NCI-H460 (cell line): ENCODE data around the gene RSRC1. TPM values are rescaled to one million over a fixed set of nuclear protein-coding genes. Genes with fewer than 3 reads are reported as not detected.

Experiments used
- DNase-seq: peaks from one replicate; pipeline ENCODE4 v3.0.0-alpha.2; 2016; ENCODE audit warnings: low read depth; ENCODE audit errors: extremely low read depth
- total RNA-seq: library from RNA; depleted of rRNA; stranded (reverse); fragments of >200 nt; shearing (Covaris generic); gene quantifications from 2 replicates; pipeline ENCODE4 v1.2.3, GENCODE V29; 2014

Gene RSRC1
- total RNA-seq, 1 experiment from 2014 or later, result 42.8 TPM

DNA sequence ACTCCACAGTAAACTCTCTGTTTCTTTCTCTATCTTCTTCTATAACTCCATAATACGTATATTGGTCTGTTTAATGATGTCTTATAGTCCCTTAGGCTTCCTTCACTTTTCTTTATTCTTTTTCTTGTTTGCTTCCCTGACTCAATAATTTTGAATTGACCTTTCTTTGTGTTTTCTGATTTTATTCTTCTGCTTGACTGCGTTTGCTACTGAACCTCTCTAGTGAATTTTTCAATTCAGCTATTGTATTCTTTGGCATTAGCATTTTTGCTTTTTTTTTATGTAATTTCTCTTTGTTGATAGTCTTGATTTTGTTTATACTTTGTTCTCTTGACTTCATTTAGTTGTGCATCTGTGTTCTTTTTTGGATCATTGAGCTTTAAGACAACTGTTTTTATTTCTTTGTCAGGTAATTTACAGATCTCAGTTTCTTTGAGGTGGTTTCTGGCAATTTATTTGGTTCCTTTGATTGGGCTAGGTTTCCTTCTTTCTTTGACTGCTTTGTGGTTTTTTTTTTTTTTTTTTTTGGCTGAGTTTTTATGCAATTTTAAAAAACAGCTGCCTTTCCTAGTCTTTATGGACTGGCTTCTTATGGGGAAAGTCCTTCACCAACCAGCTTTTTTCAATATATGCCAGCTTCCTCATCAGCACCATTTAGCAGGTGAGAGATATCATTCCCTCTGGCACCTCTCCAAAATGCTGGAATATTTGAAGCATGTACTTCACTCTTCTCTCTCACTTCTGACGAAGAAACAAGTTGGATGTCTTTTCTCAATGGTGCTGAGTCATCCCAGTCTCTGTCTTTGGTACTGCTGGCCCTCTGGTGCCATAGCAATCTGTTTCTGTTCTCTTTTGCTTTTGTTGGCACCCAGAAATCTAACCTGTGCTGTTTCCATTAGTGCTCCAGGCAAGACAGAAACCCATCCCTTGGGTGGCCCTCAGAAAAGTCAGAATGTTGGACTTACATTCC, 17.6 kb downstream of the RSRC1 start:
- DNase-seq, result no peak

- no peak for DNase-seq
Measured at GRCh38 chr3:158128755-158129154, 18.9 kb downstream of the RSRC1 start.

DNA sequence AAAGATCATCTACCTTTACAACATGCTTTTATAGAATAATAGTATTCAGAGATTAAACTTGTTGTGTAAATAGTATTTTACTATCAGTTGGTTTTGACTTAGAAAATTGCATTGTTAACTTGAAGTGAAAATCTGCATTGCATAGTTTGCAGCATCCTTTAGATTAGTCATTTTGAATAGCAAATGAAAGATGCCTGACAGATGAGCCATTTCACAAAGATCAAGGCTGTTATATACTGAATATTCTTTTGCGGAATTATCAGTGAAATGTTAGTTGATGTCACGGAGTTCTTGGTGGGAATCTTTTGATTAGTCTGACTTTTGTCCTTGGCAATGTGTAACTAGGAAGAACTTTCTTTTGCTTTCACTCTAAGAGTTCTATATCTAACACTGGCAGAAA, 24.5 kb downstream of the RSRC1 start:
- DNase-seq, result no peak

- no peak for DNase-seq
Measured at GRCh38 chr3:158140396-158140795, 30.5 kb downstream of the RSRC1 start.

DNA sequence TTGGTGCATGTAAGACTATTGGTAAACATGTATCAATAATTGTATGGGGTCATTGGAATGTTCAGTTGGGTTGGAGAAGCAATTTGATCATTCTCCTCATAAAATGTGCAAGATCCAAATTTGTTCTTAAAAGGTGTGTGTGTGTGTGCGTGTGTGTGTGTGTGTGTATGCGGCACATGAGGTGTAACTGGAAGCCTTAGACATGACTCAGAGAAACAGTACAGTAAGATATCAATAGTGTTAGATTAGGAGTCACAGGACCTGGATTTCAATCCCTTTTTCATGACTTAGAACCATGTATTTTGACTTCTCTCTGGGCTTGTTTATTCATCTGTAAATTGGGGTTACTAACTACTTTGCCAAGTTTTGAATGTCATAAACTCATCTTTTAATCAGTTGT, 38.3 kb downstream of the RSRC1 start:
- no peak for DNase-seq

- DNase-seq, result no peak
Measured at GRCh38 chr3:158152186-158152585, 42.3 kb downstream of the RSRC1 start.

GRCh38 chr3:158158969-158159368, 49.1 kb downstream of the RSRC1 start:
- DNase-seq, result no peak

DNA sequence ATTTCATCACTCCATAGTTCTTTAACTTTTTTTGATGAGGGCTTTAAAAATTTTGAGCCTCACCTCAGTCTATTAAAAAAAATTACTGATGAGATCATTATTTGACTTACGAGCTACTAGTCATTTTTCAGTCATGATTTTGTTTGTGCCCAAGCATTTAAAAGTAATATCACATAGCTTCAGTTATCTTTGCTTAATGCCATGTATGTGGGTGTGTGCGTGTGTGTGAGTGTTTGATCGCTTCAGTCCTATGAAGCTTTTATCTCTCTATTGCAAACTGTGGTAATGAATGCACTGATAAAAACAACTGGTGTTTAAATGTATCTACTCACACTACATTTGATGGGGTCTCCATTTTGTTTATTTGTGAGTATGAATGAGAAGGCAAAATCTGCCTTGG, 49.8 kb downstream of the RSRC1 start:
- no peak for DNase-seq

GRCh38 chr3:158160958-158161357, 51.1 kb downstream of the RSRC1 start:
- DNase-seq, result no peak

GRCh38 chr3:158165141-158165655, 55.3 kb downstream of the RSRC1 start:
- no peak for DNase-seq

- no peak for DNase-seq
Measured at GRCh38 chr3:158165730-158166129, 55.8 kb downstream of the RSRC1 start.

DNA sequence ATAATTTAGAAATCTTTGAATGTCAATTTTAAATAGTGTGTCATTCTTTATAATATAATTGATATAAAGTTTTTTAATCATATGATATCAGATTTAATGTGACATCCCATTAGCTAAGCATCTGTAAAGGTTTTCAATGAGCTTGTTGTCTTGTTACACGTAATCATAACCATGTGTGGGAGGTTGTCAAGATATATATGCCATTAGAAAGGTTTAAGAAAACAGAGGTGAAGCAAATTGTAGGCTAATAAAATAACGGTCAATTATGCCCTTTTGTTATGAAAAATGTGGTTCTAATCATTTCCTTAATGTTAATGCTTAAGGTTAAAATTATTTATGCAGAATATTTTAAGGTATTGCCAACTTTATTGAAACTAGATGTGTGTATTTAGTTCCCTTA, 56.3 kb downstream of the RSRC1 start:
- no peak for DNase-seq

- peak; percentile 53 for DNase-seq
Measured at GRCh38 chr3:158167737-158168557, 58.1 kb downstream of the RSRC1 start.

DNA sequence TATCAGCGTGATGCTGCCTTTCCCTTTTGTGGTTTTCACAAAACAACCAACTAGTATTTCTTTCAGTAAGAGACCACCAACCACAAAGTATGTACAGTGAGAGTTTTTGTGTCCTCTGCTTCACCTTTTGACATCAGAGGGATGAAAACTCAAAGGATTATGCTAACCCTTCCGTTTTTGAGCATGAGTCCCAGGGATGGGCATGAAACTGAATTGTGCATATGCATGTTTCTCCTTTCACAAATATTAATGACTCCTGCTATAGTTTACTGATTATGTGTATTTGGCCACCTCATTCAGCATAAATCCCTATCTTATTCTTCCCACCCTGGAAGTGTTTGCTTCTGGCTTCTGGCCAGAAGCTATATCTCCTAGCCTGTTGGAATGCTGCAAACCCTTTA, 59.2 kb downstream of the RSRC1 start:
- no peak for DNase-seq

GRCh38 chr3:158181096-158181495, 71.2 kb downstream of the RSRC1 start:
- DNase-seq, result no peak

DNA sequence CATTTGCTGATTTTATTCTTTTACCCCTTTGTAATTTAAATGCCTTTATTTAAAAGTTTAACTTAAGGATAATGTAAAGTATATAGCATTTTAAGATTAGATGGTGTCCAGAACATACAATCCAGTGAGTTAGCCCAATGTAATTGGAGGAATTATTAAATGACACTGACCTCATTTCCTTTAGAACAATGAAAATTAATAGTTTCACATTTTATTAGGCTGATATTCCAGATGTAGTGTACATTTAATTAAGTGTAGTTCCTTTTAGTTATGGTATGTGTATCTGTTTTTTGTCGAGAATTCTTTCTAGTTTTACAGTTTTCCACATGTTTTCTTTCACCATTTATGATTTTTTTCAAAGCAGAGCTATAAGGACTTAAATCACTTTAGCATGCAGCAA, 75.8 kb downstream of the RSRC1 start:
- DNase-seq, result no peak

DNA sequence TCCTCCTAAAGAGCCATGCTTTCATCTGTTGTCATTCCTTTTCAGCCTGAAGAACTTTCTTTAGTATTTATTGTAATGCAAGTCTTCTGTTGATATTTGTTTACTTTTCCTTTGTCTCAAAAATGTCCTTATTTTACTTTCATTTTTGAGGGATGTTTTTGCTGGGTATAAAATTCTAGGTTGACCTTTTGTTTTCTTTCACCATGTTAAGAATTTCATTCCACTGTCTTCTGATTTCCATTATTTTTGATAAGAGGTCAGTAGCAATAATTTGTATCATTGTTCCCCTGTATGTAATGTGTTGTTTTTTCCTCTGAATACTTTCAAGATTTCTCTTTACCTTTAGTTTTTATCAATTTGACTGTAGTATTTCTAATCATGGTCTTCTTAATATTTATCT, 91.1 kb downstream of the RSRC1 start:
- DNase-seq, result no peak

GRCh38 chr3:158205324-158205723, 95.4 kb downstream of the RSRC1 start:
- DNase-seq, result no peak

DNA sequence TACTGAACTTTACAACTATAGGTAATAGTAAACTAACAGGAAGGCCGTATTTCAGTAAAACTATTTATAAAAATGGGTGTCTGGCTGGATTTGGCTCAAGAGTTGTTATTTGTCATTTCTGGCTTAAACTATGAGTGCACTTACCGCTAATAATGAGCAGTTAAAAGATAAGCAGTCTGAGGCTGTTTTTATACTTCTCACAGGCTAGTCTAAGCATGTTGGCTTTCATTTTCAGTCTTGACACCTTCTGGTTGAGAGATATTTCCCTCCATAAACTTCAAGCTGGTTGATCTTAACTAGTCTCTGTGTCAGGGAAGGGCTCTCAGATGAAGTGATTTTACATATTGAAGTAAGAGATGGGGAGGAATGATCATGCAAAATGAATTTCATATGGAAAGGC, 96.1 kb downstream of the RSRC1 start:
- no peak for DNase-seq

- DNase-seq, result no peak
Measured at GRCh38 chr3:158210067-158210466, 100.2 kb downstream of the RSRC1 start.

GRCh38 chr3:158213461-158213860, 103.6 kb downstream of the RSRC1 start:
- DNase-seq, result no peak
